ENCODE results near the gene PRR20G. TPM values are rescaled to one million over a fixed set of nuclear protein-coding genes. Genes with fewer than 3 reads are reported as not detected.

Gene PRR20G
- total and polyA plus RNA-seq, 10 donors = not detected

DNA sequence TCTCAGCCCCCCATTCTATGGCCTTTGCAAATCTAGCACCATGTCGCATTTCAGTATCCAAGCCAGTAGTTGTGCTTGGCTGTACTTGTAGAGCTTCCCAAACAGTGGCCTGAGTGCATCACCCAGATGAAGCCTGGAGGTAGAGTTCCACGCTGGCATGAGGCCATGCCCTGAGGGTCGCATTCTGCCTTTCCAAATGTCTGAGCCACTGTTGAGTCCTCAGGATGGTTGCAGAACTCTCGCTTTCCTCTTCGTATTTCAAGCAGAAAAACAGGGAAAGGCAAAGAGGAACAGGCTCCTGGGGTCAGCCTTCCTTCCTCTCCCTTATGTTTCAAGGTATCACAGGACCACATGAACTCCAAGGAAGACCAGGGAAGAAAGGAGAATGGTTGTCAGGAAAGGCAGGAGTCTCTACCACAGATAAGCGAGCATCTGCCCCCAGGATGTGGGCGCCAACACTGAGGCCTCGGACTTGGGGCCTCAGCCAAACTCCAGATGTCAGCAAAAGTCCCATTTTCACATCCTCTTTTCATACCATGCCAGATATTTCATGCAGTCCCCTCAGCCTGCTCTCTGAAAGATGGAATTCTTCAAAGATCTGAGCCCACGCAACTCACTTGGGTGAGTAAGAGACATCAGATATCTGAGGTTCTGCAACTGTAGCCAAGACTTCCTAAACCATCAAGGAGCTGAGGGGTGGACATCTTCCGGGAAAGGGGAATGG is 19.4 kb upstream of the PRR20G start:
- H3K27ac ChIP-seq = no peak overlapping the region
- no peaks in the 10 kb centered on the region for H3K9me3 ChIP-seq
- H3K4me1 ChIP-seq = no peaks in the 10 kb centered on the region
- H3K27me3 ChIP-seq (replicated peaks in 1 of 7) = peaks cover 0 to 41% (median 0%) of the 10 kb centered on the region in 7 donors
- intact Hi-C loops (cut with DNase I; ENCODE audit: low total_unique reads) = no loop called here
- DNase-seq = no peak
- no peak overlapping the region for H3K4me3 ChIP-seq
- no peaks in the 10 kb centered on the region for H3K36me3 ChIP-seq
- TF ChIP-seq, protein P1, sequence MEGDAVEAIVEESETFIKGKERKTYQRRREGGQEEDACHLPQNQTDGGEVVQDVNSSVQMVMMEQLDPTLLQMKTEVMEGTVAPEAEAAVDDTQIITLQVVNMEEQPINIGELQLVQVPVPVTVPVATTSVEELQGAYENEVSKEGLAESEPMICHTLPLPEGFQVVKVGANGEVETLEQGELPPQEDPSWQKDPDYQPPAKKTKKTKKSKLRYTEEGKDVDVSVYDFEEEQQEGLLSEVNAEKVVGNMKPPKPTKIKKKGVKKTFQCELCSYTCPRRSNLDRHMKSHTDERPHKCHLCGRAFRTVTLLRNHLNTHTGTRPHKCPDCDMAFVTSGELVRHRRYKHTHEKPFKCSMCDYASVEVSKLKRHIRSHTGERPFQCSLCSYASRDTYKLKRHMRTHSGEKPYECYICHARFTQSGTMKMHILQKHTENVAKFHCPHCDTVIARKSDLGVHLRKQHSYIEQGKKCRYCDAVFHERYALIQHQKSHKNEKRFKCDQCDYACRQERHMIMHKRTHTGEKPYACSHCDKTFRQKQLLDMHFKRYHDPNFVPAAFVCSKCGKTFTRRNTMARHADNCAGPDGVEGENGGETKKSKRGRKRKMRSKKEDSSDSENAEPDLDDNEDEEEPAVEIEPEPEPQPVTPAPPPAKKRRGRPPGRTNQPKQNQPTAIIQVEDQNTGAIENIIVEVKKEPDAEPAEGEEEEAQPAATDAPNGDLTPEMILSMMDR (IDR thresholded peaks at IDR 0.05 in 8 of 11, conservative IDR thresholded peaks at IDR 0.05 in 3 of 11) = no peak
- TF ChIP-seq POLR2AphosphoS5 (IDR thresholded peaks at IDR 0.05) = no peak
- no peak for TF ChIP-seq POLR2A (IDR thresholded peaks at IDR 0.05)
- 57 to 63% (median 60%) methylated on average over 10 of the region's 10 CpGs for WGBS, 5 donors

DNA sequence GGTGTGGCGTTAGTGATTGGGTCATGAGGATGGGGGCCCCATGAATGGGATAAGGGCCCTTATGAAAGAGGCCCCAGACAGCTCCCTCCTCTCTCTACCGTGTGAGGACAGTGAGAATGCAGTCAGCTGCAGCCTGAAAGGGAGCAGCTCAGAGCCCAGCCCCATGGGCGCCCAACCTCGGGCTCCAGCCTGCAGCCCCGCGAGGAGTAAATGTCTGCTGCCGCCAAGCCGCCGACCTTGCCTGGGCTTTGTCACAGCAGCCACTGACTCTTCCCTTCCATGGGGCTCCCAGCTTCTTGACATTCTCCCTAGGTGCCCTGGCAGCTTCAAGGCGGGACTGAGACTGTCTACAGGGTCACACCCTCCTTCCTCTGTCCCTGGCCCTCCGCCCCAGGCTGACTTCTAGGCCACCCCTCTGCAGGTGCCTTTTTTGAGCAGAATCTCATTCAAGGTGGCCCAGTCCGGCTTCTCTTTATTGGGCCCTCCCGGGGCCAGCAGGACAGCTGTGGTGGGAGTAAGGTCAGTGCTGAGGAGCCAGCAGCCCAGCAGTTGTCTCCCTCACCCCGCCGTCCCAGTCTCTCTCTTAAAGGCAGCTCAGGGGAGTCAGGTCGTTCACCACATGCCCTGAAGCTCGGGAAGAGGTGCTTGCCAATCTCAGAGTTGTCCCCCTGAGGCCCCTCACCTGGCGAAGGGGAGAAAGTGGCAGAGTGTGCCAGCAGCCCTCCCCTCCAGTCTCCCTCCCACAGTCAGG is 18.7 kb upstream of the PRR20G start:
- WGBS, 5 donors = 73 to 90% (median 80%) methylated on average over 11 to 18 of the region's 18 CpGs
- Histone ChIP-seq H3K9me3 (no peaks in the 10 kb centered on the region), H3K27me3 (replicated peaks in 1 of 7) (peaks cover 0 to 41% (median 0%) of the 10 kb centered on the region in 7 donors), H3K4me1 (no peaks in the 10 kb centered on the region), H3K4me3 (no peak overlapping the region), H3K27ac (no peak overlapping the region), H3K36me3 (no peaks in the 10 kb centered on the region)
- intact Hi-C loops (cut with DNase I; ENCODE audit: low total_unique reads) = no loop called here
- no peak for DNase-seq
- TF ChIP-seq POLR2AphosphoS5 (IDR thresholded peaks at IDR 0.05) (no peak), POLR2A (IDR thresholded peaks at IDR 0.05) (no peak)
- TF ChIP-seq, protein P1 (IDR thresholded peaks at IDR 0.05 in 8 of 11, conservative IDR thresholded peaks at IDR 0.05 in 3 of 11) = no peak

DNA sequence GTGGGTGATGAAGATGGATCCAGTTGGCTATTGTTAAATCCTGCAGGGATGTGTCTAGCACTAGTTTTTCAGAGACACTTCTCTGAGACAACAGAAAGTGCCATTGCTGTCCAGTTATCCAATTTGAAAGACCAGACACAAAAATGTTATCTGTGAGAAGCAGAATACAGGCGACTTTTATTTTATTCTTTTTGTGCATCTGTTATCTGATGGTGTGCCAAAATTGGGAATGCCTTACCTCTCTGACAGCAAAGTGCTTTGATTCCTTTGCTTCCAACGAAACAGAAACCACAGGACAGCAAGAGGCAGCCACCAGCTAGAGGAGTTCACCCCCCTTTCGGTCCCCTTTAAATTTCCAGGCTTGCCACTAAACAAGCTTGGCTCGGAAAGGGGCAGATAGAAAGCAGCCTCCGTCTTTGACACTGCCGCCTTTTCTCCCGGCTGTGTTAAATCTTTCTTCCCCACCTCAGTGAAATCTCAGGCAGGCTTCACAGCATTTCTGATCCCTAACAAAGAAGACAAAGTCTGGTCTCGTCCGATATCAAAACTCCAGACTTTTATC is 17.7 kb upstream of the PRR20G start:
- no peaks in the 10 kb centered on the region for H3K36me3 ChIP-seq
- WGBS, 5 donors = 69 to 75% (median 72%) methylated on average over 9 of the region's 9 CpGs
- H3K27me3 ChIP-seq (replicated peaks in 1 of 7) = peaks cover 0 to 41% (median 0%) of the 10 kb centered on the region in 7 donors
- H3K4me3 ChIP-seq = no peak overlapping the region
- no peak for DNase-seq
- no peaks in the 10 kb centered on the region for H3K4me1 ChIP-seq
- H3K27ac ChIP-seq = no peak overlapping the region
- intact Hi-C loops (cut with DNase I; ENCODE audit: low total_unique reads) = no loop called here
- TF ChIP-seq POLR2AphosphoS5 (IDR thresholded peaks at IDR 0.05) (no peak), POLR2A (IDR thresholded peaks at IDR 0.05) (no peak)
- TF ChIP-seq, protein P1 (IDR thresholded peaks at IDR 0.05 in 8 of 11, conservative IDR thresholded peaks at IDR 0.05 in 3 of 11) = no peak
- no peaks in the 10 kb centered on the region for H3K9me3 ChIP-seq
